ENCODE data around the gene MRPL55.
A peak's percentile ranks its signal among the peaks of the same experiment; 100 is the strongest.

MRPL55 gene

DNA sequence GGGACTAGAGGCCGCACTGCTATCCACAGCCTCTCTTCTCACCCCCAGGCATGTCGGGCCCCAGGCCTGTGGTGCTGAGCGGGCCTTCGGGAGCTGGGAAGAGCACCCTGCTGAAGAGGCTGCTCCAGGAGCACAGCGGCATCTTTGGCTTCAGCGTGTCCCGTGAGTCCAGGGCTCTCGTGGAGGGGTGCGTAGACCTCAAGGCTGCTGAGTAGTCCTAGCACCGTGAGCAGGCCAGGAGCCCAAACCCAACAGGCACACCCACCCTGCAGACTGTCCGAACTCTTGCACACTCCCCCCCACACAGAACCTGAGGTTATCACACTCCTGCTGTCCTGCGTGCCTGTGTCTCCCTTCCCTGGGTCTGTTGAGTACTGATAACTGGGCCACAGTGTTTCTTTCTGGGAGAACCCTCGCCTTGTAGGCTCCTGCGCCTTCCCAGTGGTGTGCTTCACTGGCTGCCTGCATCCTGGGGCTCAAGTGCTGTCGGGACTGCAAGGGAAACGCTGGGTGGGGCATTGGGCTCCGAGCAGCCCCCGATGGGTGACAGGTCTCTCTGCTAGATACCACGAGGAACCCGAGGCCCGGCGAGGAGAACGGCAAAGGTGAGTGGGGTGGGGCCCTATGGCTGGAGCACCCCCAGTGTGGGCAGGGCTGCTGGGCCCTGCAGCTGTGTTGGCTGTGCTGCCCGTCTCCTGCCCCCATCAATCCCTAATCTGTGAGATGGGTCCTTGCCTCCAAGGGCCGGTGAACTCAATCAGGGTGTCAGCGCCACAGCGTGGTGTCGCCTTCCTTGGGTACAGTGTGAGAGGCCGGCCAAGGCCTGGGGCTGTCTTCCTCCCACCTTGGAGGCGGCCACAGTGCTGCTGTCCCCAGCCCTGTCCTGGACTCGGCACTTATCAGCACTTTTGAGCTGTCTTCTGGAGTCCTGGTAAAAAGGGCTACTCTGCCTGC, 36.6 kb upstream of the MRPL55 start:
- Histone ChIP-seq H3K4me1 (ENCODE audit: insufficient read depth, low read length) (no peaks in the 10 kb centered on the region; the same call in 1 of the 2 replicates), H3K36me3 (ENCODE audit: insufficient read depth, low read depth, low read length) (no peaks in the 10 kb centered on the region), H3K27me3 (ENCODE audit: insufficient read depth, low read length) (no peaks in the 10 kb centered on the region), H3K27ac (ENCODE audit: low read length) (no peak overlapping the region), H3K9me3 (ENCODE audit: insufficient read depth, low read depth, low read length) (no peaks in the 10 kb centered on the region), H3K4me3 (ENCODE audit: low read length) (no peak overlapping the region), H3K9ac (ENCODE audit: low read depth, low read length) (no peak overlapping the region)

DNA sequence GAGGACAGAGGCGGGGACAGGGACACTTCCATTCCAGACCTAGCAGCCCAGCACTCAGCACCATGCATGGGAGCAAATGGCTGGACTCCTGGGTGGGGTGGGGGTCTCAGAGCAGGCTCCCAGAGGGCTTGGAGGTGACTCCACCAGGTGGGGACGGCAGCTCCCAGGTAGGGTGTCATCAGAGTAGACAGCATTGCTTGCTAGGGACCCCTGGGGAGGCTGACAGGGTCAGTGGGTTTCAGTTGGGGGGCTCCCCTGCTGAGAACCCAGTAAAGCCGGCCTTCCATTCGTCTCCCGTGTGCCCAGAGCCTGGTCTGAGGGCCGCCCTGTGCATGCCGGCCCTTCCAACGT, 35.9 kb upstream of the MRPL55 start:
- no peaks in the 10 kb centered on the region for H3K36me3 ChIP-seq (ENCODE audit: insufficient read depth, low read depth, low read length)

DNA sequence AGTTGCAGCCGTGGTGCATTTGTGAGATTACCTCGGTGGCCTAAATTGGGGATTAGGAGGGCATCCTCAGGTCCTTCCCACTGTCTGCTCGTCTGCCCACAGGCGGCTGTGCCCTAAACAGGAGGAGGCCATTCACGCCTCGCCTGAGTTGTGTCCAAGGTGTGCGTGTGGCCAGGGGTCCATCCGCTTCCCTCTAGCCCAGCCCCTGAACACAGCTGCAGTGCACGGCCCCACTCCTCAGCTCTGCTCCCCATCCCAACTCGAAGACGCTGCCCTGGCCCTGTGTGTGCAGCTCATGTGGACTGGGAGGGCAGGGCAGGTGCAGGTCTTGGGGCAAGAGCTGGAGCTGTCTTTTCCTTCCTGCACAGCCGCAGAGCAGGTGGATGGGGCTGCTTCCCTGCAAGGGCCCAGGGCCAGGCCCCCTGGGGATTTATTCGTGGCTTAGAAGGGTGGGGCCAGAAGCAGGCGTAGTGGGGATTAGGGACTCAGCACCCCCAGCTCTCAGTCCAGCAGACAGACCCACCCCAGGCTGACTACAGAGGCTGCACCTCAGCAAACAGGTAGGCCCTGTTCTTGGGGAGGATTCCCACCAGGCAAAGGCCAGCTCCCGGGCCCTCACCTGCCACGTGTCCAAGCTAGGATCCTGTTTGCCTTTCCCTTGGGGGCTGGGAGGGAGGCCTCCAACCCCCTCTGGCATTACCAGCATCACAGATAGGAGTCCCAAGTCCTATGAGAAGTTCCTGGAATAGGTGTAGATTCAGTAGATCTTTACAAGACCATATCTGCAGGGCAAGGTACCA, 35.3 kb upstream of the MRPL55 start:
- Histone ChIP-seq H3K27me3 (ENCODE audit: insufficient read depth, low read length) (no peaks in the 10 kb centered on the region), H3K36me3 (ENCODE audit: insufficient read depth, low read depth, low read length) (no peaks in the 10 kb centered on the region), H3K27ac (ENCODE audit: low read length) (no peak overlapping the region), H3K9ac (ENCODE audit: low read depth, low read length) (no peak overlapping the region), H3K9me3 (ENCODE audit: insufficient read depth, low read depth, low read length) (no peaks in the 10 kb centered on the region), H3K4me3 (ENCODE audit: low read length) (no peak overlapping the region), H3K4me1 (ENCODE audit: insufficient read depth, low read length) (no peaks in the 10 kb centered on the region; the same call in 1 of the 2 replicates)

More for the DNA sequence above, 35.9 kb upstream of the MRPL55 start:
- no peaks in the 10 kb centered on the region for H3K27me3 ChIP-seq (ENCODE audit: insufficient read depth, low read length)
- H3K4me1 ChIP-seq (ENCODE audit: insufficient read depth, low read length), result no peaks in the 10 kb centered on the region; the same call in 1 of the 2 replicates
- H3K9me3 ChIP-seq (ENCODE audit: insufficient read depth, low read depth, low read length), result no peaks in the 10 kb centered on the region
- H3K27ac ChIP-seq (ENCODE audit: low read length), result no peak overlapping the region
- H3K9ac ChIP-seq (ENCODE audit: low read depth, low read length), result no peak overlapping the region
- no peak overlapping the region for H3K4me3 ChIP-seq (ENCODE audit: low read length)

DNA sequence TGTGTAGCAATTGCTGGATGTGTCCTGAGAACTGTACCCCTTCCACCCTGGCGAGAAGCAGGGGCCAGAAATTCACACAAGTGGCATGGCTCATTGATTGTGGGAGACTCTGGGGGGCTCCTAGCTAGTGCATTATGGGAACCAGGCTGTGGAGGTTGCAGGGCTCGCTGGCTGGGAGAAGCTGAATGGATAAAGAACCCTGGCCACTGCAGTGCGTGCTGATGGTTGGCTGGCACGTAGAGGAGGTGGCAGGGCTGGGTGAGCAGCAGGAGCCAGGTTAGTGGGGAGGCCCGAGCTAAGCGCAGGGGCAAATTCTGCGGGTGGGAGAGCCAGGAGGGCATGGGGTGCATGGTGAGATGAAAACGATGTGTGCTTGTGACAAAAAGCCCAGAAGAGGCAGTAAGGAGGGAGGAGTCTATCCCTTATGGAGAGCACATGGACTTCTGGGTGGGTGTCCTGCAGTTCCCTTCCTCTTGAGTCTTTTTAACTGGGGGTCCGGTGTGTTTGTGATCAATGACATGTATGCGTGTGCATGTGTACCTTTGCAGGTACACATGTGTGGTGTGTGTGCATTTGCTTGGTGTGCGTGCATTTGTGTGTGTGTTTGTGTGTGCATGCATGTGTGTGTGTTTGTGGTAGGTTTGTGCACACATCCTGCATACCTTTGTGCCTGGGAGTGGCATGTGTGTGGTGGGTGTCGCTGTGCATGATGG, 34.5 kb upstream of the MRPL55 start:
- Histone ChIP-seq H3K27ac (ENCODE audit: low read length) (no peak overlapping the region), H3K36me3 (ENCODE audit: insufficient read depth, low read depth, low read length) (no peaks in the 10 kb centered on the region), H3K9me3 (ENCODE audit: insufficient read depth, low read depth, low read length) (no peaks in the 10 kb centered on the region), H3K4me1 (ENCODE audit: insufficient read depth, low read length) (no peaks in the 10 kb centered on the region; the same call in 1 of the 2 replicates), H3K4me3 (ENCODE audit: low read length) (no peak overlapping the region), H3K27me3 (ENCODE audit: insufficient read depth, low read length) (no peaks in the 10 kb centered on the region; the same call in 1 of the 2 replicates), H3K9ac (ENCODE audit: low read depth, low read length) (no peak overlapping the region)

DNA sequence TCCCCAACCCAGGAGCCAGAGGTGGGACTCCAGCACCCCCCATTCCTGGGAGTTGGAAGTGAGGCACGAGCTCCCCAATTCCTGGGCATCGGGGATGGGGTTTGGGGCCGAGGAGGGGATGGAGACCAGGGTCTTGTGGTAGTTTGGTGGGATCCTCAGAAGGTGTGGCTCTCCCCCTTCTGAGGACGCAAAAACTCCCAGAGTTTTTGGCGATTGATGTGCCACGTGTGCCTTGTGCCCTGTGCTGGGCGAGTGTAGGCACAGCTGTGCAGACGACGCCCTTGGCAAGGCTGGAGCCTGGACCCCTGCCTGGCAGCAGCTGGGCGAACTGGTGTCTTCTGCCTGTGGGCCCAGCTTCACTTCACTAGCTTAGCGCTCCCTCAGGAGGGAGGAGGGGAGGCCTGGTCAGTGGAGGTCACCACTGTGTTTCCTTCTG, 33.6 kb upstream of the MRPL55 start:
- Histone ChIP-seq H3K9ac (ENCODE audit: low read depth, low read length) (no peak overlapping the region), H3K4me3 (ENCODE audit: low read length) (no peak overlapping the region), H3K27me3 (ENCODE audit: insufficient read depth, low read length) (peaks cover 4% of the 10 kb centered on the region; the same call in 1 of the 2 replicates), H3K27ac (ENCODE audit: low read length) (no peak overlapping the region), H3K9me3 (ENCODE audit: insufficient read depth, low read depth, low read length) (no peaks in the 10 kb centered on the region), H3K4me1 (ENCODE audit: insufficient read depth, low read length) (no peaks in the 10 kb centered on the region; the same call in 1 of the 2 replicates), H3K36me3 (ENCODE audit: insufficient read depth, low read depth, low read length) (no peaks in the 10 kb centered on the region)

DNA sequence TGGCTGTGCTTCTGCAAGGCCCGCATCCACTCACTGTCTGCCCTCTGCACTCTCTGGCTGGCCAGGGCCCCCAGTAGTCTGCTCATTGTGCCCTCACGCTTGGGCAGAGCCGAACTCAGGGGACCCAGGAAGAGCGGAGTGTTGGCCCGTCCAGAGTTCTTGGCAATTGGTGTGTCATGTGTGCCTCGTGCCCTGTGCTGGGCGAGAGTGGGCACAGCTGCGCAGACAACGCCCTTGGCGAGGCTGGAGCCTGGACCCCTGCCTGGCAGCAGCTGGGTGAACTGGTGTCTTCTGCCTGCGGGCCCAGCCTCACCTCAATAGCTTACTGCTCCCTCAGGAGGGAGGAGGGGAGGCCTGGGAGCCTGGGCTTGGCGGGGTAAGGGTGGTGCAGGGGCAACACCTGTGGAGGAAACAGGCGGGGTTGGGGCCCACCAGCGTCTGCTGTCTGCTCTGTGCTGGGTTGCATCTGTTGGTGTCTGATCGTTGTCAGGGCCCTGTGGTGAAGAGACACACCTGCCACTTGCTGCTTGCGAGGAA, 33.1 kb upstream of the MRPL55 start:
- Histone ChIP-seq H3K27ac (ENCODE audit: low read length) (no peak overlapping the region), H3K27me3 (ENCODE audit: insufficient read depth, low read length) (peaks cover 9% of the 10 kb centered on the region), H3K4me1 (ENCODE audit: insufficient read depth, low read length) (no peaks in the 10 kb centered on the region; the same call in 1 of the 2 replicates), H3K4me3 (ENCODE audit: low read length) (no peak overlapping the region), H3K9me3 (ENCODE audit: insufficient read depth, low read depth, low read length) (no peaks in the 10 kb centered on the region), H3K36me3 (ENCODE audit: insufficient read depth, low read depth, low read length) (no peaks in the 10 kb centered on the region), H3K9ac (ENCODE audit: low read depth, low read length) (no peak overlapping the region)

DNA sequence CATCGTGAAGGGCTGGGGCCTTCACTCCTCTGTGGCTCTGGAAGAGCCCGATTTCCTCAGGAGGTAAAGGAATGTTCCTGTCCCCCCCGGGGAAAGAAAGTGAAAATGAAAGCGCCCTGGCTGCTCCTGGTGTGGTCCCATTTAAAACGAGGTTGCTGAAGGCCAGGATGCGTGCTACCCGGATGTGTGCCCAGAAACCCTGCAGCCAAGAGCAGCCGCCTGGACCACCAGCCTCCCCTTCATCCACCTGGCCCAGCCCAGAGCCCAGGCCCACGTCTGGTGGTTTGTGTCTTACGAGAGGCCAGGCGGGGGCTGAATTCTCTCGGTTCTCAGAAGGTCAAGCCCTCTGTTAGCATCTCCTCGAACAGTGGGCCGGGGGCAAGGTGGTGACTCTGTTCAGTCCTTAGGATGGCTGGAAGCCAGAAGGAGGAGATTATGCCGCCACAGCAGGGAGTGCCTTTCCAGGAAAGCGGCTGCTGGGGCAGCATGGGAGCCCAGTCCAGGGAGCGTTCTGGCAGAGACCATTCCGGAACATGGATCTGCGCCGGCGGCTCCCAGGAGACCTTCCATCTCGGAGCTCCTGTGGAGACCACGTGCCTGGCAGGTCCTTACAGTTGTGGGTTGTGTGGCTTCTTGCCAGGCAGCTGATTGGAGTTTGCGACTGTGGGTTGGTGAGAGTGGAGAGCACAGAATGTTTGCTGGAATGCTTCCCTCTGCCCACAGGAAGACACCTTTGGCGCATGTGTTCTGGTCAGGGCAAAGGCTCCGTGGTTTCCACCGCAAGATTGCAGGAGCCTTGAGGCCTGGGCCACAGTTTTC, 32.3 kb upstream of the MRPL55 start:
- H3K27ac ChIP-seq (ENCODE audit: low read length), result no peak overlapping the region
- H3K9ac ChIP-seq (ENCODE audit: low read depth, low read length), result peak overlapping the region; percentile 82; the same call in 1 of the 2 replicates
- peak overlapping the region; percentile 87 for H3K4me3 ChIP-seq (ENCODE audit: low read length)
- H3K27me3 ChIP-seq (ENCODE audit: insufficient read depth, low read length), result peaks cover 16% of the 10 kb centered on the region
- no peaks in the 10 kb centered on the region for H3K9me3 ChIP-seq (ENCODE audit: insufficient read depth, low read depth, low read length)
- H3K4me1 ChIP-seq (ENCODE audit: insufficient read depth, low read length), result no peaks in the 10 kb centered on the region; the same call in 1 of the 2 replicates
- H3K36me3 ChIP-seq (ENCODE audit: insufficient read depth, low read depth, low read length), result no peaks in the 10 kb centered on the region

DNA sequence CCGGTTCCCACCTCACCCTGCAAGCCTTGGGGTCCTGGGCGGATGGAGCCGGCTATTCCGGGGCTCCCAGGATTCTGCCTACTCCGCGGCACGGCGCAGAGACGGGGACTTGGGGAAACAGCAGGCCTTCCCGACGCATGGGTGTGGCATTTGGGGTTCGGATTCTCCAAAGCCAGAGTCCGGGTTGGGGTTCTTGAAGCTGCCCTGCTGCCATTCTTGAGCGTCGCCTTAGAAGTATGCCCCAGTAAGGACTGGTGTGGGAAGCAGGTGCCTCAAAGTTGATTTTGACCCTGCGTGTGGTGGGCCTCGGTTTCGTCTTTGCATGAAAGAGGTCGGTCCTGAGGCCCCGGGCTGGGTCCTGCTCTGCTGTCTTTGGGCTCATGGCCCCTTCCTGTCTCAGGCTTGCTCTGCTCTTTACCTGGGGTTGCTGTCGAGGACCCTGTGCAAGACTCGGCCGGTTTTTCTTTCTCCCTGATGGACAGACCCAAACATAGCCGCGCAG, 31.7 kb upstream of the MRPL55 start:
- Histone ChIP-seq H3K4me1 (ENCODE audit: insufficient read depth, low read length) (no peaks in the 10 kb centered on the region; the same call in 1 of the 2 replicates), H3K9ac (ENCODE audit: low read depth, low read length) (peak overlapping the region; percentile 82; the same call in 1 of the 2 replicates), H3K27me3 (ENCODE audit: insufficient read depth, low read length) (peaks cover 23% of the 10 kb centered on the region), H3K4me3 (ENCODE audit: low read length) (peak overlapping the region; percentile 87), H3K27ac (ENCODE audit: low read length) (no peak overlapping the region), H3K9me3 (ENCODE audit: insufficient read depth, low read depth, low read length) (no peaks in the 10 kb centered on the region), H3K36me3 (ENCODE audit: insufficient read depth, low read depth, low read length) (no peaks in the 10 kb centered on the region)

DNA sequence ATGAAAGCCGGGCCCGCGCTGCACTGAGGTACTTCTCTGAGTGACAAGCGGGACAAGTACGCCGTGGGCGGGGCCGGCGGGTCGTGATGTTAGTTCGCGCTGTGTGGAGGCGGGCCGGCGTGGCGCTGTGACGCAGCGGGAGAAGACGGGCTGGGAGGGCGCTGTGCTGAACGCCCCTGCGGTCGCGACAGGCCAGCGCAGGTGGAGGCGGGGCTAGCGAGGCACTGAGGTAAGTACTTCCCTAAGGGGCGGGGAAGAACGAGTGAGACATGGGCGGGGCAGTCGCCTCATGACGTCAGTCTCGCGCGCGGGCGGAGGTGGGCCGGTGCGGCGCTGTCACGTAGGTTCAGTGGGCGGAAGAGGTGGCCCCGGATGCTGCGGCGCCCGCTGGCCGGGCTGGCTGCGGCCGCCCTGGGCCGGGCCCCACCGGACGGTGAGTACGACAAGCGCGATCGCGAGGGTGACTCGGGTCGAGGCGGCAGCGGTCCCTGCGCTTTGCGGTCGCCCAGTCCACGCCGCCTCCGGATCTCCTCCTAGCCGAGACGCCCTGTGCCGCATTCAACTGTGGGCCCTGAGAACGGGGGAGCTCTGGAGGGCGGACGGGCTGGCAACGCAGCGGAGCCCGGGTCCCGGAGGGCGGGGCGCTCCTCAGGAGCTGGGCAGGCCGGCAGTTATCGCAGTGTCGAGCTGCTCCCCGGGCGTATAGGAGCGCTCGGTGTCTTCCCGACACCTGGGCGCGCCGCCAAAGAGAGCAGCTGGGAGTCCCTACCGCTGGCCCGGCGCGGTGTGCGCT, 31.0 kb upstream of the MRPL55 start, which contains the start of gene GUK1:
GUK1 (plus strand) TSS at position 349 of the 793 bp plus-strand sequence; CDS start at position 373, 24 bp downstream.
- H3K27me3 ChIP-seq (ENCODE audit: insufficient read depth, low read length), result peaks cover 29% of the 10 kb centered on the region
- no peak within 1 kb of the TSS for H3K27ac ChIP-seq (ENCODE audit: low read length)
- H3K36me3 ChIP-seq (ENCODE audit: insufficient read depth, low read depth, low read length), result no peaks in the 10 kb centered on the region
- no peaks in the 10 kb centered on the region for H3K9me3 ChIP-seq (ENCODE audit: insufficient read depth, low read depth, low read length)
- H3K4me1 ChIP-seq (ENCODE audit: insufficient read depth, low read length), result no peaks in the 10 kb centered on the region; the same call in 1 of the 2 replicates
- peak within 1 kb of the TSS; percentile 87 for H3K4me3 ChIP-seq (ENCODE audit: low read length)
- H3K9ac ChIP-seq (ENCODE audit: low read depth, low read length), result peak within 1 kb of the TSS; percentile 82; the same call in 1 of the 2 replicates
